GM23338 (cell line): ENCODE results near the gene SEC23IP.

Experiments
- EZH2 ChIP-seq: fragments of 200-600 bp; sonication (generic); IDR thresholded peaks from one replicate; pipeline ENCODE4 v1.8.0; 2017; ENCODE audit warnings: antibody characterized with exemption, mild to moderate bottlenecking, low read depth; ENCODE audit not compliant: unreplicated experiment
- JUNB ChIP-seq: IDR thresholded peaks from one replicate; pipeline ENCODE4 v1.6.1; 2016; ENCODE audit warnings: antibody characterized with exemption; ENCODE audit not compliant: unreplicated experiment
- POLR2AphosphoS5 ChIP-seq: IDR thresholded peaks from 2 replicates; pipeline ENCODE4 v1.6.1; 2016; ENCODE audit warnings: antibody characterized with exemption, low read depth
- TF ChIP-seq, protein P1 (sequence below), 2 experiments: fragments of 200-600 bp in 1 of 2; sonication (generic) in 1 of 2; conservative IDR thresholded peaks; 2 replicates each; pipeline versions ENCODE4 v1.5.1 to v1.6.1; 2016 to 2017; ENCODE audit warnings: antibody characterized with exemption in 2 of 2, low read depth in 2 of 2, mild to moderate bottlenecking in 2 of 2, moderate library complexity in 1 of 2
- TF ChIP-seq, protein P2 (sequence below): IDR thresholded peaks from one replicate; pipeline ENCODE4 v1.6.1; 2018; ENCODE audit warnings: antibody characterized with exemption; ENCODE audit not compliant: unreplicated experiment

DNA sequence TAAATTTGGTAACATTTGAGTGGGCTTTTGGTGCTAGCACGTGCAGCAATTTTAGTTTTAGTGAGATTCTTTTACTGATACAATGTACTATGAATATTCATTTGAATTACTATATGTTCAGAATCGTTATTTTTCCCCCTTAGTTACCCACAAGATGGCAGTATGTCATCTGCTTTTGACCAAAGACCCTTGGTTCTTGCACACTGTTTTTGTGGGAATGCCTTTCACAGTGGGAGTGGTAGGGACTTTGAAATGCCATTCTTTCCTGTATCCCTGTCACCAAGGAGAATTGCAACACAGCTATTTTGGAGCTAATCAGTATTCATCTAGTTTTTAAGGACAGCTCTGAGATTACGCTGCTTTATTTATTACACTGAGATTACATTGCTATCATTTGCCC is 40.6 kb downstream of the SEC23IP start:
- TF ChIP-seq JUNB (no peak), POLR2AphosphoS5 (no peak), EZH2 (no peak)
- TF ChIP-seq, protein P1, sequence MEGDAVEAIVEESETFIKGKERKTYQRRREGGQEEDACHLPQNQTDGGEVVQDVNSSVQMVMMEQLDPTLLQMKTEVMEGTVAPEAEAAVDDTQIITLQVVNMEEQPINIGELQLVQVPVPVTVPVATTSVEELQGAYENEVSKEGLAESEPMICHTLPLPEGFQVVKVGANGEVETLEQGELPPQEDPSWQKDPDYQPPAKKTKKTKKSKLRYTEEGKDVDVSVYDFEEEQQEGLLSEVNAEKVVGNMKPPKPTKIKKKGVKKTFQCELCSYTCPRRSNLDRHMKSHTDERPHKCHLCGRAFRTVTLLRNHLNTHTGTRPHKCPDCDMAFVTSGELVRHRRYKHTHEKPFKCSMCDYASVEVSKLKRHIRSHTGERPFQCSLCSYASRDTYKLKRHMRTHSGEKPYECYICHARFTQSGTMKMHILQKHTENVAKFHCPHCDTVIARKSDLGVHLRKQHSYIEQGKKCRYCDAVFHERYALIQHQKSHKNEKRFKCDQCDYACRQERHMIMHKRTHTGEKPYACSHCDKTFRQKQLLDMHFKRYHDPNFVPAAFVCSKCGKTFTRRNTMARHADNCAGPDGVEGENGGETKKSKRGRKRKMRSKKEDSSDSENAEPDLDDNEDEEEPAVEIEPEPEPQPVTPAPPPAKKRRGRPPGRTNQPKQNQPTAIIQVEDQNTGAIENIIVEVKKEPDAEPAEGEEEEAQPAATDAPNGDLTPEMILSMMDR (conservative IDR thresholded peaks at IDR 0.05; ENCODE audit: low read depth in 2 of 2): peak; percentile 60 to 63
- TF ChIP-seq, protein P2, sequence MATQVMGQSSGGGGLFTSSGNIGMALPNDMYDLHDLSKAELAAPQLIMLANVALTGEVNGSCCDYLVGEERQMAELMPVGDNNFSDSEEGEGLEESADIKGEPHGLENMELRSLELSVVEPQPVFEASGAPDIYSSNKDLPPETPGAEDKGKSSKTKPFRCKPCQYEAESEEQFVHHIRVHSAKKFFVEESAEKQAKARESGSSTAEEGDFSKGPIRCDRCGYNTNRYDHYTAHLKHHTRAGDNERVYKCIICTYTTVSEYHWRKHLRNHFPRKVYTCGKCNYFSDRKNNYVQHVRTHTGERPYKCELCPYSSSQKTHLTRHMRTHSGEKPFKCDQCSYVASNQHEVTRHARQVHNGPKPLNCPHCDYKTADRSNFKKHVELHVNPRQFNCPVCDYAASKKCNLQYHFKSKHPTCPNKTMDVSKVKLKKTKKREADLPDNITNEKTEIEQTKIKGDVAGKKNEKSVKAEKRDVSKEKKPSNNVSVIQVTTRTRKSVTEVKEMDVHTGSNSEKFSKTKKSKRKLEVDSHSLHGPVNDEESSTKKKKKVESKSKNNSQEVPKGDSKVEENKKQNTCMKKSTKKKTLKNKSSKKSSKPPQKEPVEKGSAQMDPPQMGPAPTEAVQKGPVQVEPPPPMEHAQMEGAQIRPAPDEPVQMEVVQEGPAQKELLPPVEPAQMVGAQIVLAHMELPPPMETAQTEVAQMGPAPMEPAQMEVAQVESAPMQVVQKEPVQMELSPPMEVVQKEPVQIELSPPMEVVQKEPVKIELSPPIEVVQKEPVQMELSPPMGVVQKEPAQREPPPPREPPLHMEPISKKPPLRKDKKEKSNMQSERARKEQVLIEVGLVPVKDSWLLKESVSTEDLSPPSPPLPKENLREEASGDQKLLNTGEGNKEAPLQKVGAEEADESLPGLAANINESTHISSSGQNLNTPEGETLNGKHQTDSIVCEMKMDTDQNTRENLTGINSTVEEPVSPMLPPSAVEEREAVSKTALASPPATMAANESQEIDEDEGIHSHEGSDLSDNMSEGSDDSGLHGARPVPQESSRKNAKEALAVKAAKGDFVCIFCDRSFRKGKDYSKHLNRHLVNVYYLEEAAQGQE: no peak
